ENCODE measurements around the gene GBA3. TPM values are rescaled to one million over a fixed set of nuclear protein-coding genes. Genes with fewer than 3 reads are reported as not detected.
A peak's percentile ranks its signal among the peaks of the same experiment; 100 is the strongest.

Gene GBA3
- total RNA-seq, 4 donors from 2014 or later, result 2.8 to 66.1 (median 24.7) TPM

DNA sequence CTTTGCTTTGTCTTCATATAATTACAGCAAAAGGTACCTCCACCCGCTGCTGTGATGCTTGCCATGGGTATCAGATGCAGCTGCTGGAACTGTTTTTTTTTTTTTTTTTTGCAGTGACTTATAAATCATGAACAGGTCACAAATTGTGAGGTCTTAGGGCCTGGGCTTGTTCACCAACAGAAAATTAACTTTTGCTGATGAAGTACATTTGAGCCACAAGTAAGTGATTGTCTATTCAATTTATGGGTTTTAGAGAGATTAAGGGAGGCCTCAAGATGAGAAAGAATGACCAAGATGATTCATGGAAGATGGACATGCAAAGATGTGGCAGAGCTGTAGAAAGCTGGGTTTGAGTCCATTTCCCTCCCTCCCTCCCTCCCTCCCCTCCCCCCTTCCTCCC is 18.0 kb upstream of the GBA3 start:
- WGBS, 2 donors (ENCODE audit: low coverage in 1 of 2), result 83 to 88% methylated on average over 1 of the region's 1 CpG
- in situ Hi-C loops (cut with MboI; ENCODE audit: low pct_ligation_motif_present in 1 of 4, low pct_unique_long_range_greater_than_20kb in 1 of 4, low sequenced_read_pairs in 3 of 4), result loop anchor here in 3 of 4 donors (25.0 kb wide), 2 partner anchors 262 to 887 kb away; no protein-coding TSS in a partner anchor

DNA sequence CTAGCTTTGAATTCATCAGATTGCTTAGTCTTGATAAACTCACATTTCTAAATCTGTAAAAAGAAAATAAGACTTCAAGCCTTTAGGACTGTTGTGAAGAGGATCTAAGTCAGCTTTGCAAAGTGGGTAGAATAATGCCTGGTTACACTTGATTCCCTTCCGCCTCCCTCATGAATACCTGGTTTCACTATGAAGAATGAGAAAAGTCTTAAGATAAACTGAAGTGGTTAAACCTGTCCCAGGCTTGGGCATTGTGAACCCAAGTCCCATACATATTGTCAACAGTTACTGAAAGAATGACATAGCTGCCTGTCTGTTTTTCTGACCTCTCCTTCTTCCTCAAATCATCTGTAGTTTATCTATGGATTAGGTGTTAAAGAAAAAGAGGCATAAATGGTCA is 16.7 kb upstream of the GBA3 start:
- Histone ChIP-seq H3K9me3 (no peaks in the 10 kb centered on the region), H3K4me3 (no peak overlapping the region), H3K36me3 (no peaks in the 10 kb centered on the region), H3K27ac (no peak overlapping the region), H3K27me3 (no peaks in the 10 kb centered on the region), H3K4me1 (peaks cover 7 to 24% (median 15%) of the 10 kb centered on the region in 4 donors)
- WGBS, 2 donors (ENCODE audit: low coverage in 1 of 2), result 75 to 85% methylated on average over 1 of the region's 1 CpG
- intact Hi-C loops (cut with DNase I; ENCODE audit: low total_unique reads), result no loop called here
- TF ChIP-seq EP300 (IDR thresholded peaks at IDR 0.05; ENCODE audit: low read depth) (no peak), POLR2AphosphoS5 (IDR thresholded peaks at IDR 0.05) (no peak), POLR2A (IDR thresholded peaks at IDR 0.05) (no peak)
- TF ChIP-seq, protein P1, sequence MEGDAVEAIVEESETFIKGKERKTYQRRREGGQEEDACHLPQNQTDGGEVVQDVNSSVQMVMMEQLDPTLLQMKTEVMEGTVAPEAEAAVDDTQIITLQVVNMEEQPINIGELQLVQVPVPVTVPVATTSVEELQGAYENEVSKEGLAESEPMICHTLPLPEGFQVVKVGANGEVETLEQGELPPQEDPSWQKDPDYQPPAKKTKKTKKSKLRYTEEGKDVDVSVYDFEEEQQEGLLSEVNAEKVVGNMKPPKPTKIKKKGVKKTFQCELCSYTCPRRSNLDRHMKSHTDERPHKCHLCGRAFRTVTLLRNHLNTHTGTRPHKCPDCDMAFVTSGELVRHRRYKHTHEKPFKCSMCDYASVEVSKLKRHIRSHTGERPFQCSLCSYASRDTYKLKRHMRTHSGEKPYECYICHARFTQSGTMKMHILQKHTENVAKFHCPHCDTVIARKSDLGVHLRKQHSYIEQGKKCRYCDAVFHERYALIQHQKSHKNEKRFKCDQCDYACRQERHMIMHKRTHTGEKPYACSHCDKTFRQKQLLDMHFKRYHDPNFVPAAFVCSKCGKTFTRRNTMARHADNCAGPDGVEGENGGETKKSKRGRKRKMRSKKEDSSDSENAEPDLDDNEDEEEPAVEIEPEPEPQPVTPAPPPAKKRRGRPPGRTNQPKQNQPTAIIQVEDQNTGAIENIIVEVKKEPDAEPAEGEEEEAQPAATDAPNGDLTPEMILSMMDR (IDR thresholded peaks at IDR 0.05), result no peak
- DNase-seq, result no peak
- in situ Hi-C loops (cut with MboI; ENCODE audit: low pct_ligation_motif_present in 1 of 4, low pct_unique_long_range_greater_than_20kb in 1 of 4, low sequenced_read_pairs in 3 of 4), result loop anchor here in 3 of 4 donors (25.0 kb wide), 2 partner anchors 264 to 889 kb away; no protein-coding TSS in a partner anchor

More for the DNA sequence above, 18.0 kb upstream of the GBA3 start:
- H3K27me3 ChIP-seq, result no peaks in the 10 kb centered on the region
- H3K4me1 ChIP-seq, result peaks cover 3 to 15% (median 8%) of the 10 kb centered on the region in 4 donors
- intact Hi-C loops (cut with DNase I; ENCODE audit: low total_unique reads), result no loop called here
- no peaks in the 10 kb centered on the region for H3K36me3 ChIP-seq
- no peaks in the 10 kb centered on the region for H3K9me3 ChIP-seq
- DNase-seq, result no peak
- TF ChIP-seq EP300 (IDR thresholded peaks at IDR 0.05; ENCODE audit: low read depth) (no peak), POLR2AphosphoS5 (IDR thresholded peaks at IDR 0.05) (no peak), POLR2A (IDR thresholded peaks at IDR 0.05) (no peak)
- TF ChIP-seq, protein P1 (IDR thresholded peaks at IDR 0.05), result no peak
- H3K27ac ChIP-seq, result no peak overlapping the region
- H3K4me3 ChIP-seq, result no peak overlapping the region

DNA sequence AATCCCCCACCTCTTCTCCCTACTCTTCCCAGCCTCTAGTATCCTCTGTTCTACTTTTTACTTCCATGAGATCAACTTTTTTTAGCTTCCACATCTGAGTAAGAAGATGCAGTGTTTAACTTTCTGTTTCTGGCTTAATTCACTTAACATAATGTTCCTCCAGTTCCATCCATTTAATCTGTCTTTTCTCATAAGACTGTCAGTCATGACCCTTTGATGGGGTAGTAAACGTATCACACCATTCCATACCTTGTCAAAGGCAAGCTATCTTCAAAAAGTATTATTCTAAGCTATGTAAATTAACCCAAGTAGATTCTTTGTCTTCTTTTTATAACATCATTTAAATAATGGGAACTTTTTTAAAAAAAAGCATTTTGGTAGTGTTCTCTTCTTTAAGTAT is 15.0 kb upstream of the GBA3 start:
- intact Hi-C loops (cut with DNase I; ENCODE audit: low total_unique reads) (no loop called here), in situ Hi-C loops (cut with MboI; ENCODE audit: low pct_ligation_motif_present in 1 of 4, low pct_unique_long_range_greater_than_20kb in 1 of 4, low sequenced_read_pairs in 3 of 4) (loop anchor here in 3 of 4 donors (25.0 kb wide), 2 partner anchors 265 to 890 kb away; no protein-coding TSS in a partner anchor)
- no peaks in the 10 kb centered on the region for H3K27me3 ChIP-seq
- DNase-seq, result no peak
- peak overlapping the region in 1 of 4 donors; percentile 59 for H3K27ac ChIP-seq
- TF ChIP-seq POLR2A (IDR thresholded peaks at IDR 0.05), result no peak
- no peak for TF ChIP-seq EP300 (IDR thresholded peaks at IDR 0.05; ENCODE audit: low read depth)
- TF ChIP-seq, protein P1 (IDR thresholded peaks at IDR 0.05), result no peak
- no peak for TF ChIP-seq POLR2AphosphoS5 (IDR thresholded peaks at IDR 0.05)
- peaks cover 7 to 23% (median 12%) of the 10 kb centered on the region in 4 donors for H3K4me1 ChIP-seq
- no peak overlapping the region for H3K4me3 ChIP-seq
- WGBS, 2 donors (ENCODE audit: low coverage in 1 of 2), result 57 to 69% methylated on average over 1 of the region's 1 CpG
- H3K9me3 ChIP-seq, result no peaks in the 10 kb centered on the region
- H3K36me3 ChIP-seq, result no peaks in the 10 kb centered on the region

DNA sequence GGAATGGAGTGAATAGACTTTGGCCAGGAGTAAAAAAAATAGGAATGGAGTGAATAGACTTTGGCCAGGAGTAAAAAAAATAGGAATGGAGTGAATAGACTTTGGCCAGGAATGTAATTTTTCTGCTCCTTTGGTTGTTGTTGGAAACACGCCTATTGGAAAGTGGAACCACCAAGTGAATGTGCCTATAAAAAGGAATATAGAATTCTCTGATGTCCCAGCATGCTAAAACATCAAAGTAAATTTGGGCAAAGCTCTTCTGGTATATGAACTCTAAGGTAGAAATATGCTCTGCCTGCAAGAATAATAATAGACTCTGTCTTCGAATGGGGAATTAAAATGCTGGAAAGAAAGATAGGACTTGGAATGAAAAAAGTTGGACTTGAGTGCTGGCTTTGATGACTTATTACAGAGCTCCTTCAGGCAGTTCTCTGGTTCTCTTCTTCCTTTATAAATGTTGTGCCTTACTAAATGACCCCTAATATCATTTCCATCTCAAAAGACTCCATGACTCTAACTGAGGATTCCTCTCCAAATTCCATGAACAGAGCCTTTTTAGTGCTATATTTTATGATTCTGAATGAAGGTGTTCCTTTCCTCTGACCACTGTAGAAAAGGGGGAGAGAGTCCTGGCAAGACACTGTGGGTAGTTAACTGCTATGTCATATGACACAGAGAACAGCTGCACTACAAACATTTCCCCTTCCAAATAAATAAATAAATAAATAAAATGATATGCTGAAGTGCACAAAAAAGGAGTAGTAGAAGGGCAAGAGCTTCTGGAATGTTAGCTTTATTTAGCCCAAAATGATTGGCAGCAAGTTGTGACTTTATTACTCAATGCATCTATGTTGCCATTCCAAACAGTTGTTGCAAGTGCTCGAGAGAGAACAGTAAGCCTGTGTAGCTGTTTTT is 13.5 kb upstream of the GBA3 start:
- Histone ChIP-seq H3K27me3 (no peaks in the 10 kb centered on the region), H3K9me3 (no peaks in the 10 kb centered on the region), H3K4me3 (no peak overlapping the region), H3K36me3 (no peaks in the 10 kb centered on the region), H3K27ac (peak overlapping the region in 3 of 4 donors; percentile 16 to 61 (median 59)), H3K4me1 (peaks cover 7 to 23% (median 12%) of the 10 kb centered on the region in 4 donors)
- no peak for TF ChIP-seq EP300 (IDR thresholded peaks at IDR 0.05; ENCODE audit: low read depth)
- no peak for TF ChIP-seq POLR2A (IDR thresholded peaks at IDR 0.05)
- TF ChIP-seq, protein P1 (IDR thresholded peaks at IDR 0.05), result no peak
- TF ChIP-seq POLR2AphosphoS5 (IDR thresholded peaks at IDR 0.05), result no peak
- WGBS, 2 donors (ENCODE audit: low coverage in 1 of 2), result 31 to 35% methylated on average over 3 of the region's 3 CpGs
- in situ Hi-C loops (cut with MboI; ENCODE audit: low pct_ligation_motif_present in 1 of 4, low pct_unique_long_range_greater_than_20kb in 1 of 4, low sequenced_read_pairs in 3 of 4) (loop anchor here in 3 of 4 donors (25.0 kb wide), 2 partner anchors 267 to 892 kb away; no protein-coding TSS in a partner anchor), intact Hi-C loops (cut with DNase I; ENCODE audit: low total_unique reads) (no loop called here)
- DNase-seq, result no peak

Measured in transverse colon (tissue), 4 donors.